Endothelial cell of umbilical vein (primary cell): Measurements from ENCODE around the gene DGKH. TPM values are rescaled to one million over a fixed set of nuclear protein-coding genes. Genes with fewer than 3 reads are reported as not detected.

Source experiments
- BruUV-seq: library from RNA; stranded (reverse); fragments of 400-500 nt; replicated peaks from 2 replicates; lab custom pipeline; 2021; lab: Mats Ljungman, UMichigan
- CTCF ChIA-PET: fragments of 300-600, 350-600 bp; sonication (Branson Sonifier 250); formaldehyde crosslinking; loops from one replicate; lab custom pipeline; 2021; ENCODE audit warnings: antibody characterized with exemption, inconsistent platforms; lab: Charles Lee
- POLR2A ChIA-PET: fragments of 300-600, 350-600 bp; sonication (Branson Sonifier 250); formaldehyde crosslinking; loops from one replicate; lab custom pipeline; 2021; ENCODE audit warnings: antibody characterized with exemption, inconsistent platforms; lab: Charles Lee
- DNase-seq: peaks from one replicate; pipeline ENCODE4 v3.0.0-alpha.2; 2011; ENCODE audit warnings: low read depth, low spot score
- FAIRE-seq: peaks from 2 replicates; lab custom pipeline; 2011; peaks lifted over from hg19 to GRCh38; lab: Jason Lieb, UNC
- H2AFZ ChIP-seq: 2 replicates; pipeline ENCODE4 v1.6.0; 2012; ENCODE audit warnings: low read depth, low read length, control low read depth, inconsistent platforms
- H3K27ac ChIP-seq: 2 replicates; pipeline ENCODE4 v1.5.1; 2011; ENCODE audit warnings: low read depth, mild to moderate bottlenecking, control low read depth, low read length, moderate library complexity; ENCODE audit not compliant: insufficient read depth
- H3K27me3 ChIP-seq, 2 experiments: 2 replicates each; pipeline versions ENCODE4 v1.6.0 to v1.6.1; 2011; ENCODE audit warnings: low read length in 2 of 2, mixed read lengths in 1 of 2; ENCODE audit not compliant: control insufficient read depth in 2 of 2, insufficient read depth in 2 of 2
- H3K36me3 ChIP-seq, 2 experiments: 2 replicates in 1 of 2; 3 replicates in 1 of 2; pipeline ENCODE4 v1.5.1; 2011; ENCODE audit warnings: low read length in 2 of 2, mild to moderate bottlenecking in 1 of 2, moderate library complexity in 1 of 2; ENCODE audit not compliant: control insufficient read depth in 2 of 2, insufficient read depth in 2 of 2; ENCODE audit errors: extremely low read depth in 1 of 2
- H3K4me1 ChIP-seq: 3 replicates; pipeline ENCODE4 v1.5.1; 2011; ENCODE audit warnings: mild to moderate bottlenecking, low read length; ENCODE audit not compliant: control insufficient read depth, insufficient read depth; ENCODE audit errors: extremely low read depth
- H3K4me2 ChIP-seq: 2 replicates; pipeline ENCODE4 v1.6.1; 2011; ENCODE audit warnings: low read length, control low read depth, mixed read lengths; ENCODE audit not compliant: insufficient read depth
- H3K4me3 ChIP-seq, 3 experiments: fragments of 200-600 bp in 1 of 3; sonication (generic), shearing (Covaris generic) in 1 of 3; replicated peaks in 1 of 3; 2 replicates each; pipeline ENCODE4 v1.5.1; 2011 to 2016; ENCODE audit warnings: control low read depth in 3 of 3, low read length in 3 of 3, mild to moderate bottlenecking in 2 of 3, inconsistent platforms in 1 of 3, low read depth in 1 of 3, moderate library complexity in 1 of 3; ENCODE audit not compliant: insufficient read depth in 1 of 3
- H3K79me2 ChIP-seq: 2 replicates; pipeline ENCODE4 v1.6.0; 2012; ENCODE audit warnings: low read length, inconsistent platforms; ENCODE audit not compliant: control insufficient read depth, insufficient read depth
- H3K9ac ChIP-seq: replicated peaks from 2 replicates; pipeline ENCODE3; 2011; ENCODE audit warnings: low read length, control low read depth; ENCODE audit not compliant: insufficient read depth; ENCODE audit errors: extremely low read depth
- H3K9me1 ChIP-seq: replicated peaks from 3 replicates; pipeline ENCODE4 v1.6.0; 2011; ENCODE audit warnings: mild to moderate bottlenecking, low read length; ENCODE audit not compliant: control insufficient read depth, insufficient read depth; ENCODE audit errors: extremely low read depth
- H3K9me3 ChIP-seq: replicated peaks from 2 replicates; pipeline ENCODE4 v1.5.1; 2012; ENCODE audit warnings: low read length, inconsistent platforms; ENCODE audit not compliant: control insufficient read depth, insufficient read depth
- H4K20me1 ChIP-seq: replicated peaks from 2 replicates; pipeline ENCODE3; 2011; ENCODE audit warnings: mild to moderate bottlenecking, low read length; ENCODE audit not compliant: control insufficient read depth, insufficient read depth; ENCODE audit errors: extremely low read depth
- CTCF ChIP-seq, 2 donors: IDR thresholded peaks; 1 replicate in 1 of 2; 2 replicates in 1 of 2; pipeline ENCODE4 v1.5.1; 2011; ENCODE audit warnings: low read length in 2 of 2, mild to moderate bottlenecking in 2 of 2, moderate library complexity in 2 of 2, control low read depth in 1 of 2, inconsistent platforms in 1 of 2, low read depth in 1 of 2; ENCODE audit not compliant: insufficient read depth in 1 of 2; ENCODE audit errors: extremely low read depth in 1 of 2
- EZH2 ChIP-seq: IDR thresholded peaks from 2 replicates; pipeline ENCODE4 v1.6.1; 2012; ENCODE audit warnings: borderline replicate concordance, low read depth, mild to moderate bottlenecking, moderate library complexity, low read length, inconsistent platforms; ENCODE audit not compliant: severe bottlenecking
- FOS ChIP-seq: IDR thresholded peaks from 2 replicates; pipeline ENCODE4 v1.6.1; 2011; ENCODE audit warnings: mild to moderate bottlenecking, low read length, moderate library complexity, borderline replicate concordance; ENCODE audit not compliant: insufficient read depth
- GATA2 ChIP-seq: IDR thresholded peaks from 2 replicates; pipeline ENCODE4 v1.7.0; 2011; ENCODE audit warnings: low read depth, mild to moderate bottlenecking, moderate library complexity, mixed read lengths, low read length; ENCODE audit not compliant: insufficient read length, insufficient read depth
- JUN ChIP-seq: IDR thresholded peaks from 2 replicates; pipeline ENCODE4 v1.6.1; 2011; ENCODE audit warnings: borderline replicate concordance, low read depth; ENCODE audit not compliant: insufficient read length, insufficient read depth
- MAX ChIP-seq: IDR thresholded peaks from 2 replicates; pipeline ENCODE4 v1.6.1; 2011; ENCODE audit not compliant: insufficient read depth, insufficient read length
- MYC ChIP-seq: IDR thresholded peaks from one replicate; pipeline ENCODE4 v1.6.1; 2011; ENCODE audit warnings: mild to moderate bottlenecking, low read depth, low read length
- POLR2A ChIP-seq: IDR thresholded peaks from 2 replicates; pipeline ENCODE4 v1.6.1; 2012; ENCODE audit warnings: low read depth, mild to moderate bottlenecking, control low read depth, low read length
- POLR2AphosphoS5 ChIP-seq: IDR thresholded peaks from 2 replicates; pipeline ENCODE4 v1.6.1; 2012; ENCODE audit warnings: low read depth, mild to moderate bottlenecking, control low read depth, low read length, moderate library complexity; ENCODE audit not compliant: insufficient read depth
- dilution Hi-C: fragments of 300-500 bp; cut with MboI; formaldehyde crosslinking; loops from one replicate; pipeline ENCODE4 v1.15.0; 2019; ENCODE audit warnings: low sequenced_read_pairs; ENCODE audit not compliant: extremely low pct_ligation_motif_present
- intact Hi-C: fragments of 100-400 bp; cut with micrococcal nuclease; formaldehyde crosslinking; loops from one replicate; pipeline ENCODE4 v1.10.0; 2022
- polyA plus RNA-seq, 4 experiments: library from polyadenylated mRNA; depleted of rRNA in 3 of 4; stranded (reverse) in 3 of 4; unstranded in 1 of 4; fragments of >200 nt; gene quantifications; 2 replicates each; pipeline versions ENCODE4 v1.2.1 to v1.2.3, GENCODE V29; 2011 to 2012; ENCODE audit warnings: missing spikeins in 1 of 4
- total RNA-seq: library from RNA; stranded (reverse); gene quantifications from 2 replicates; pipeline ENCODE4 v1.2.3, GENCODE V29; 2021

The DGKH gene
- total and polyA plus RNA-seq, 2 donors (not counting 3 experiments of a cell fraction or from before 2014, with no cell fraction given) = 4.1 to 30.1 TPM

GRCh38 chr13:42047561-42048341 is 697 bp upstream of the DGKH start:
- Histone ChIP-seq H3K4me3 (peak overlapping the region; percentile 62 to 86 (median 79)), H2AFZ (peak overlapping the region; percentile 86), H3K9me1 (no peaks in the 10 kb centered on the region), H3K36me3 (no peaks in the 10 kb centered on the region), H3K9me3 (no peaks in the 10 kb centered on the region), H3K27ac (peak overlapping the region; percentile 74), H3K79me2 (peaks cover 43% of the 10 kb centered on the region), H3K27me3 (no peaks in the 10 kb centered on the region), H3K4me2 (peak overlapping the region; percentile 85), H3K9ac (peak overlapping the region; percentile 69), H4K20me1 (no peaks in the 10 kb centered on the region), H3K4me1 (peaks cover 10% of the 10 kb centered on the region)
- ChIA-PET CTCF (interaction anchor here (0.8 to 3.7 kb wide), 14 partner anchors 21 to 662 kb away, joined by 3 to 25 read pairs (median 4); partner anchors contain the start of gene VWA8), POLR2A (interaction anchor here (0.6 to 0.7 kb wide), 2 partner anchors 212 to 707 kb away, joined by 3 to 5 read pairs; no protein-coding TSS in a partner anchor)
- intact Hi-C loops = loop anchor here (1.0 to 10.0 kb wide), 7 partner anchors 7 to 697 kb away; partner anchors contain the start of genes AKAP11 and RGCC
- peak; percentile 60 for TF ChIP-seq POLR2A
- TF ChIP-seq POLR2AphosphoS5 = peak; percentile 37
- TF ChIP-seq FOS = no peak
- BruUV-seq = no TSS peak
- DNase-seq = peak; percentile 63
- FAIRE-seq = peak; percentile 77
- dilution Hi-C loops = no loop called here

GRCh38 chr13:42048684-42049453 is 421 bp downstream of the DGKH start:
- ChIA-PET POLR2A (interaction anchor here (0.6 kb wide), 1 partner anchor 22 kb away, joined by 3 read pairs; no protein-coding TSS in a partner anchor), CTCF (interaction anchor here (0.9 to 3.7 kb wide), 5 partner anchors 27 to 381 kb away, joined by 3 to 25 read pairs (median 5); partner anchors contain the start of gene VWA8)
- H3K9me3 ChIP-seq = no peaks in the 10 kb centered on the region
- H2AFZ ChIP-seq = peak overlapping the region; percentile 69
- H3K4me3 ChIP-seq = peak overlapping the region; percentile 62 to 86 (median 79)
- peak overlapping the region; percentile 85 for H3K4me2 ChIP-seq
- no peaks in the 10 kb centered on the region for H3K27me3 ChIP-seq
- DNase-seq = peak; percentile 71
- FAIRE-seq = no peak
- peaks cover 10% of the 10 kb centered on the region for H3K4me1 ChIP-seq
- peak overlapping the region; percentile 74 for H3K27ac ChIP-seq
- H3K9me1 ChIP-seq = no peaks in the 10 kb centered on the region
- dilution Hi-C loops (no loop called here), intact Hi-C loops (loop anchor here (1.0 to 10.0 kb wide), 5 partner anchors 9 to 592 kb away; partner anchors contain the start of genes AKAP11 and RGCC)
- H4K20me1 ChIP-seq = no peaks in the 10 kb centered on the region
- H3K9ac ChIP-seq = peak overlapping the region; percentile 69
- peaks cover 40% of the 10 kb centered on the region for H3K79me2 ChIP-seq
- BruUV-seq = no TSS peak
- no peak for TF ChIP-seq POLR2AphosphoS5
- TF ChIP-seq POLR2A = peak; percentile 44
- no peak for TF ChIP-seq FOS
- TF ChIP-seq MYC = no peak
- no peak for TF ChIP-seq JUN
- TF ChIP-seq EZH2 = no peak
- TF ChIP-seq MAX = no peak
- TF ChIP-seq CTCF (IDR thresholded peaks at IDR 0.05; ENCODE audit: extremely low read depth in 1 of 2, insufficient read depth in 1 of 2, low read depth in 1 of 2, low read length in 2 of 2) = peak in 1 of 2 donors; percentile 10
- no peak for TF ChIP-seq GATA2
- no peaks in the 10 kb centered on the region for H3K36me3 ChIP-seq
